HEK293T (cell line): Measurements from ENCODE around the gene LCK.

Experiments
- ARNT ChIP-seq: fragments of 450-650 bp; IDR thresholded peaks from 2 replicates; pipeline ENCODE4 v1.6.1; 2017; ENCODE audit warnings: mild to moderate bottlenecking
- BHLHE40 ChIP-seq: fragments of 450-650 bp; IDR thresholded peaks from 2 replicates; pipeline ENCODE4 v1.6.1; 2016; ENCODE audit warnings: mild to moderate bottlenecking, moderate library complexity, borderline replicate concordance
- CTBP1 ChIP-seq: fragments of 450-650 bp; IDR thresholded peaks from 2 replicates; pipeline ENCODE4 v1.6.1; 2016; ENCODE audit warnings: borderline replicate concordance
- FOXA1 ChIP-seq: fragments of 450-650 bp; IDR thresholded peaks from 2 replicates; pipeline ENCODE4 v1.6.1; 2016; ENCODE audit warnings: mild to moderate bottlenecking
- FOXK2 ChIP-seq: fragments of 450-650 bp; IDR thresholded peaks from 2 replicates; pipeline ENCODE4 v1.6.1; 2016; ENCODE audit warnings: mild to moderate bottlenecking
- FOXM1 ChIP-seq: fragments of 450-650 bp; IDR thresholded peaks from 2 replicates; pipeline ENCODE4 v1.6.1; 2017; ENCODE audit warnings: mild to moderate bottlenecking, borderline replicate concordance
- L3MBTL2 ChIP-seq: fragments of 450-650 bp; conservative IDR thresholded peaks from 2 replicates; pipeline ENCODE4 v1.6.1; 2016; ENCODE audit warnings: mild to moderate bottlenecking
- NFRKB ChIP-seq: fragments of 450-650 bp; IDR thresholded peaks from 2 replicates; pipeline ENCODE4 v1.6.1; 2016; ENCODE audit warnings: mild to moderate bottlenecking, moderate library complexity
- PKNOX1 ChIP-seq: fragments of 450-650 bp; IDR thresholded peaks from 2 replicates; pipeline ENCODE4 v1.6.1; 2016
- SP1 ChIP-seq: fragments of 450-650 bp; IDR thresholded peaks from 2 replicates; pipeline ENCODE4 v1.6.1; 2017
- SUZ12 ChIP-seq: fragments of 450-650 bp; IDR thresholded peaks from 2 replicates; pipeline ENCODE4 v1.6.1; 2016; ENCODE audit warnings: mild to moderate bottlenecking
- TARDBP ChIP-seq: fragments of 450-650 bp; IDR thresholded peaks from 2 replicates; pipeline ENCODE4 v1.6.1; 2016

DNA sequence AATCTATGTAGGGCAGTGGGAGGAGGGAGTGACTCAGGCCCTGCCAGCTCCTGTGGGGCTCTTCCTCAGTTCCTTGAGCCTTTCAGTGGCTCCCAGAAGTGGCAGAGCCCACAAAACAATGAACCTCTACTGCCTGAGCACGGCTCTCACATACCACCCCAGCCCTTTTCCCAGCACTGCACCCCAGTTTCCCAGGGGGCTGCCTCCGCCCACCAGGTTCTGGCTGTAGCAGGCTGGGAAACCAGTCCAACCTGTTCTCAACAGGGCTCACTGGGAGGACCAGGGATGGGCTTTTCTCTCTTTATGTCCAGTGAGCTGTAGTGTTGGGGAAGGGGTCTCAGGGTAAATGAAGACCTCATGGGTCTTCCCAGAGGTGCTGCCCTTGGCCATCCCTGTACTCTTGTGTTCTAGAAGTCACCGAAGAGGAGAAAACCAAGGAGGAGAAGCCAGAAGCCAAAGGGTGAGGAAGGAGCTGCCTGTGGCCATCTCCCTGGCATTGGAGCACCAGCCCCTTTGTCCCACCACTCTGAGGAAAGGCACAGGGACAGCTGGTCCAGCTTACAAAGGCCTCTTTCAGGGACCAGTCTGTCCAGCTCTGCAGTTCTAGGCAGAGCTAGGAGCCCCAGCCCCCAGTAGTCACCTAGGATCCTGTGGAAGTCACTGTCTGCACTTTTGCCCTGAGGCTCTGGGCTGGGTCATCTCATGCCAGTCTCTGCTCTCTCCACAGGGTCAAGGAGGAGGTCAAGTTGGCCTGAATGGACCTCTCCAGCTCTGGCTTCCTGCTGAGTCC lies 81.4 kb downstream of the LCK start:
- no peak for TF ChIP-seq CTBP1
- TF ChIP-seq FOXA1, result no peak
- TF ChIP-seq ARNT, result no peak
- TF ChIP-seq FOXK2, result no peak
- TF ChIP-seq SP1, result no peak
- TF ChIP-seq FOXM1, result no peak
- no peak for TF ChIP-seq NFRKB
- no peak for TF ChIP-seq TARDBP
- no peak for TF ChIP-seq BHLHE40
- no peak for TF ChIP-seq PKNOX1
- TF ChIP-seq SUZ12, result no peak
- TF ChIP-seq L3MBTL2, result no peak
